HEK293T (cell line): ENCODE results near the gene KLK8.

Experiments used
- ARNT ChIP-seq: fragments of 450-650 bp; IDR thresholded peaks from 2 replicates; pipeline ENCODE4 v1.6.1; 2017; ENCODE audit warnings: mild to moderate bottlenecking
- BHLHE40 ChIP-seq: fragments of 450-650 bp; IDR thresholded peaks from 2 replicates; pipeline ENCODE4 v1.6.1; 2016; ENCODE audit warnings: mild to moderate bottlenecking, moderate library complexity, borderline replicate concordance
- FOXK2 ChIP-seq: fragments of 450-650 bp; IDR thresholded peaks from 2 replicates; pipeline ENCODE4 v1.6.1; 2016; ENCODE audit warnings: mild to moderate bottlenecking
- FOXM1 ChIP-seq: fragments of 450-650 bp; IDR thresholded peaks from 2 replicates; pipeline ENCODE4 v1.6.1; 2017; ENCODE audit warnings: mild to moderate bottlenecking, borderline replicate concordance
- HDGF ChIP-seq: fragments of 450-650 bp; IDR thresholded peaks from 2 replicates; pipeline ENCODE4 v1.6.1; 2017; ENCODE audit warnings: antibody characterized with exemption, borderline replicate concordance
- L3MBTL2 ChIP-seq: fragments of 450-650 bp; conservative IDR thresholded peaks from 2 replicates; pipeline ENCODE4 v1.6.1; 2016; ENCODE audit warnings: mild to moderate bottlenecking
- NFRKB ChIP-seq: fragments of 450-650 bp; IDR thresholded peaks from 2 replicates; pipeline ENCODE4 v1.6.1; 2016; ENCODE audit warnings: mild to moderate bottlenecking, moderate library complexity
- PKNOX1 ChIP-seq: fragments of 450-650 bp; IDR thresholded peaks from 2 replicates; pipeline ENCODE4 v1.6.1; 2016
- SP1 ChIP-seq: fragments of 450-650 bp; IDR thresholded peaks from 2 replicates; pipeline ENCODE4 v1.6.1; 2017
- SUZ12 ChIP-seq: fragments of 450-650 bp; IDR thresholded peaks from 2 replicates; pipeline ENCODE4 v1.6.1; 2016; ENCODE audit warnings: mild to moderate bottlenecking
- TARDBP ChIP-seq: fragments of 450-650 bp; IDR thresholded peaks from 2 replicates; pipeline ENCODE4 v1.6.1; 2016
- ZNF384 ChIP-seq: fragments of 450-650 bp; IDR thresholded peaks from 2 replicates; pipeline ENCODE4 v1.6.1; 2016

GRCh38 chr19:50957587-50957986, 43.8 kb downstream of the KLK8 start:
- no peak for TF ChIP-seq ZNF384
- TF ChIP-seq BHLHE40 = no peak
- TF ChIP-seq FOXK2 = no peak
- TF ChIP-seq SP1 = no peak
- no peak for TF ChIP-seq L3MBTL2
- no peak for TF ChIP-seq HDGF
- TF ChIP-seq SUZ12 = no peak
- TF ChIP-seq TARDBP = no peak
- no peak for TF ChIP-seq FOXM1
- TF ChIP-seq ARNT = no peak
- TF ChIP-seq NFRKB = no peak
- no peak for TF ChIP-seq PKNOX1
